Neural progenitor cell (in vitro differentiated cells): ENCODE measurements around the gene PP2D1.

Experiments used
- CTCF ChIP-seq: fragments of 200-600 bp; sonication (generic); IDR thresholded peaks from 2 replicates; pipeline ENCODE4 v1.5.1; 2017; ENCODE audit warnings: antibody characterized with exemption, mild to moderate bottlenecking
- EZH2 ChIP-seq: fragments of 200-600 bp; sonication (generic); IDR thresholded peaks from 2 replicates; pipeline ENCODE4 v1.6.1; 2017; ENCODE audit warnings: antibody characterized with exemption, mild to moderate bottlenecking, moderate library complexity
- EZH2phosphoT487 ChIP-seq: fragments of 200-600 bp; sonication (generic); IDR thresholded peaks from 2 replicates; pipeline ENCODE4 v1.6.1; 2017; ENCODE audit warnings: antibody characterized with exemption

- TF ChIP-seq CTCF (no peak), EZH2 (no peak), EZH2phosphoT487 (no peak)
Observed at GRCh38 chr3:19948226-19948591, 63.9 kb downstream of the PP2D1 start.
